Epithelial cell of proximal tubule (primary cell): Measurements from ENCODE around the gene MAP4. TPM values are rescaled to one million over a fixed set of nuclear protein-coding genes. Genes with fewer than 3 reads are reported as not detected.

Source experiments
- DNase-seq: peaks from one replicate; pipeline ENCODE4 v3.0.0-alpha.2; 2011; ENCODE audit warnings: low read depth
- H3K4me3 ChIP-seq: 2 replicates; pipeline ENCODE4 v1.5.1; 2011; ENCODE audit warnings: low read depth, mild to moderate bottlenecking, low read length
- total RNA-seq: library from RNA; depleted of rRNA; stranded (reverse); fragments of >200 nt; gene quantifications from 2 replicates; pipeline ENCODE4 v1.2.3, GENCODE V29; 2015
- TF ChIP-seq, protein P1 (sequence below): conservative IDR thresholded peaks from 2 replicates; pipeline ENCODE4 v1.5.1; 2012; ENCODE audit warnings: low read depth, mild to moderate bottlenecking, low read length

The MAP4 gene
- total RNA-seq, 1 donor from 2014 or later = 111 TPM

DNA sequence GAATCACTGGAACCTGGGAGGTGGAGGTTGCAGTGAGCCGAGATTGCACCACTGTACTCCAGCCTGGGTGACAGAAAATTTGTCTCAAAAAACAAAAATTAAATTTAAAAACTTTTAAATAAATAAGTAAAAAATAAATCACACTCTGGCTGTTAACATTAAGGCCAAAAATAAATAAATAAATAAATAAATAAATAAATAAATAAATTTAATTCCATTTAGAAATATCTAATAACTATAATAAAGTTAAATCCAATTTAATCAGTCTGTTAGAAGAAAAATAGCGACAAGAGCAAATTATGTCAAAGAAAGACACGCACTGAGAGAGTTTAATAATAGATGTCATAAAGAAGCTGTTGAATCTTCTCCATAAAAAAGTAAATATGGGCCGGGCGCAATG, 13.4 kb downstream of the MAP4 start:
- DNase-seq = no peak
- TF ChIP-seq, protein P1, sequence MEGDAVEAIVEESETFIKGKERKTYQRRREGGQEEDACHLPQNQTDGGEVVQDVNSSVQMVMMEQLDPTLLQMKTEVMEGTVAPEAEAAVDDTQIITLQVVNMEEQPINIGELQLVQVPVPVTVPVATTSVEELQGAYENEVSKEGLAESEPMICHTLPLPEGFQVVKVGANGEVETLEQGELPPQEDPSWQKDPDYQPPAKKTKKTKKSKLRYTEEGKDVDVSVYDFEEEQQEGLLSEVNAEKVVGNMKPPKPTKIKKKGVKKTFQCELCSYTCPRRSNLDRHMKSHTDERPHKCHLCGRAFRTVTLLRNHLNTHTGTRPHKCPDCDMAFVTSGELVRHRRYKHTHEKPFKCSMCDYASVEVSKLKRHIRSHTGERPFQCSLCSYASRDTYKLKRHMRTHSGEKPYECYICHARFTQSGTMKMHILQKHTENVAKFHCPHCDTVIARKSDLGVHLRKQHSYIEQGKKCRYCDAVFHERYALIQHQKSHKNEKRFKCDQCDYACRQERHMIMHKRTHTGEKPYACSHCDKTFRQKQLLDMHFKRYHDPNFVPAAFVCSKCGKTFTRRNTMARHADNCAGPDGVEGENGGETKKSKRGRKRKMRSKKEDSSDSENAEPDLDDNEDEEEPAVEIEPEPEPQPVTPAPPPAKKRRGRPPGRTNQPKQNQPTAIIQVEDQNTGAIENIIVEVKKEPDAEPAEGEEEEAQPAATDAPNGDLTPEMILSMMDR = no peak
- no peak overlapping the region for H3K4me3 ChIP-seq

DNA sequence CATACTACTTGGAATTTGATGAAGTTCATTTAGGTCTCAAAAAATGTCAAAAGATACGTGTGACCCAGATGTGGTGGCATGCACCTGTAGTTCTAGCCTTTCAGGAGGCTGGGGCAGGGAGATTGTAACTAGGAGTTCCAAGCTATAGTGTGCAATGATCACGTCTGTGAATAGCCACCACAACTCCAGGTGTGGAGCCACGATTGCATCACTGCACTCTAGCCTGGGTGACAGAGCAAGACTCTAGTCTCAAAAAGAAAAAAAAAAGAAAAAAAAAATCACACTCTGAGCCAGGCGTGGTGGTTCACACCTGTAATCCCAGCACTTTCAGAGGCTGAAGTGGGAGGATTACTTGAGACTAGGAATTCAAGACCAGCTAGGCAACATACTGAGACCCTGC, 14.2 kb downstream of the MAP4 start:
- no peak overlapping the region for H3K4me3 ChIP-seq
- TF ChIP-seq, protein P1 = no peak
- DNase-seq = no peak

DNA sequence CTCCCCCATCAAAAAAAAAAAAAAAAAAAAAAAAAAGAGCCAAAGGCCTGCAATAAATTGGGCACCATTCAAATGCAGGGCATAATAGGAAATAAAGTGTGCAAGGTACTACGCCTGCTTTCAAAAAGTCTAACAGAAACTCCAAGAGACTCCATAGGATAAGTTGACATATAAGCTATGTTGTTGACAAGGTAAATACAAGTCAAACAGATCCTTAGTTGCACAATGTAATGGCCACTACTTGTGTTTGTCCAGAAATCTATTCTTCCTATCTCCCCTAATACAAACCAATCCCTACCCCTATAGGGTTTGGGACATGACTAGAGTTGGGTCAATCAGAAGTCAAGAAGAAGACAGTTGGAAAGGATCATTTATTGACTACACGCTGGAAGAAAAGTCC, 16.0 kb downstream of the MAP4 start:
- H3K4me3 ChIP-seq = no peak overlapping the region
- DNase-seq = no peak
- TF ChIP-seq, protein P1 = no peak

GRCh38 chr3:47996440-47996839, 19.8 kb downstream of the MAP4 start:
- H3K4me3 ChIP-seq = no peak overlapping the region
- DNase-seq = no peak
- TF ChIP-seq, protein P1 = no peak

DNA sequence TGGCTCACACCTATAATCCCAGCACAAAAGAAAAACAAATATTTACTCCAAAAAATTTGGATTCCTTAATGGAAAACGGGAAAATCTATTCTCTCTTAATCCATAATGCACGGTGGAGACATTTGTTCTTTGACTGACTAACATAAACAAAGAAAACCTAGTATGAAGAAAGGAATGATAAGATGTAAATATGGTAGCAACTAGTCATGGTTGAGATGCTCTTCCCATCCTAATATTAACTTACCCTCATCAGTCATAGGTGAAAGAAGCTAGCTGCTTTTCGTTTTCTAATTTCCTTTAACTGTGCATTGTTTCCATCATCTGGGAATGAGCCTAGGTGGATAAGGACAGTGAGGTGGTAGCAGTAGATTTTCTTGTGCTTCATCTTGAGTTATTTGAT, 22.0 kb downstream of the MAP4 start:
- no peak overlapping the region for H3K4me3 ChIP-seq
- TF ChIP-seq, protein P1 = no peak
- DNase-seq = no peak

GRCh38 chr3:47991341-47991740, 24.9 kb downstream of the MAP4 start:
- TF ChIP-seq, protein P1 = no peak
- no peak overlapping the region for H3K4me3 ChIP-seq
- no peak for DNase-seq

DNA sequence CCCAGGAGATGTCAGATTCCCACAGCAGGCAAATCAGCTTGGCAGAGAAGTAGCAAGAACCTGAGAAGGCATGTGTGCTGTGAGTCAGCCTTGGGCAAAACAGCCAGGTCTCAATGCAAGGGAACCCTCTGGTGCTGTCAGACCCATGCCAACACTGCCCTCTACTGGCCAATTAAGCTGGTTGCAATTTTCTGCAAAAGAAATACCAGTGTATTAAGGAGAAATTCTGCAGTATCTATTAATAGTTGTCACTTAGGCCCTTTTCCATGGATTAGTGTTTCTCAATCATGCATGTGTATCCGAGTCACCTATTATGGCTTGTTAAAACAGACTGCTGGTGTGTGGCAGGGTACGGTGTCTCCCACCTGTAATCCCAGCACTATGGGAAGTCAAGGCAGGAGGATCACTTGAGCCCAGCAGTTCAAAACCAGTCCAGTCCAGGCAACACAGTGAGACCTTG, 26.2 kb downstream of the MAP4 start:
- H3K4me3 ChIP-seq = no peak overlapping the region
- TF ChIP-seq, protein P1 = peak; percentile 97
- peak; percentile 70 for DNase-seq
